ENCODE data around the gene DEAF1. TPM values are rescaled to one million over a fixed set of nuclear protein-coding genes. Genes with fewer than 3 reads are reported as not detected.

The DEAF1 gene
- polyA plus RNA-seq, 1 donor (not counting 4 experiments of a cell fraction or from before 2014, with no cell fraction given) = 8.1 TPM

GRCh38 chr11:623349-623869 lies 71.6 kb downstream of the DEAF1 start:
- Histone ChIP-seq H3K27ac (ENCODE audit: control insufficient read depth, insufficient read depth, low read length) (no peak overlapping the region), H3K36me3 (ENCODE audit: control insufficient read depth in 2 of 2, extremely low read depth in 1 of 2, insufficient read depth in 2 of 2, low read length in 2 of 2) (no peaks in the 10 kb centered on the region), H3K79me2 (ENCODE audit: control insufficient read depth, insufficient read depth, low read length) (no peaks in the 10 kb centered on the region), H3K9me3 (ENCODE audit: control insufficient read depth, low read depth, low read length) (no peaks in the 10 kb centered on the region), H3K4me3 (ENCODE audit: control insufficient read depth in 2 of 3, extremely low read depth in 1 of 3, insufficient read depth in 2 of 3, low read depth in 1 of 3, low read length in 3 of 3) (no peak overlapping the region), H3K4me2 (ENCODE audit: control insufficient read depth, extremely low read depth, insufficient read depth, low read depth, low read length) (no peak overlapping the region), H2AFZ (ENCODE audit: control insufficient read depth, low read length) (no peak overlapping the region), H3K27me3 (ENCODE audit: control insufficient read depth, extremely low read depth, insufficient read depth, low read length) (no peaks in the 10 kb centered on the region), H3K4me1 (ENCODE audit: control insufficient read depth, extremely low read depth, insufficient read depth, low read length) (no peaks in the 10 kb centered on the region), H4K20me1 (ENCODE audit: control insufficient read depth, extremely low read depth, insufficient read depth, low read length) (no peaks in the 10 kb centered on the region), H3K9me1 (ENCODE audit: control insufficient read depth, extremely low read depth, insufficient read depth, low read length) (no peaks in the 10 kb centered on the region), H3K9ac (ENCODE audit: control insufficient read depth, extremely low read depth, insufficient read depth, low read length) (no peak overlapping the region)
- TF ChIP-seq, protein P1, sequence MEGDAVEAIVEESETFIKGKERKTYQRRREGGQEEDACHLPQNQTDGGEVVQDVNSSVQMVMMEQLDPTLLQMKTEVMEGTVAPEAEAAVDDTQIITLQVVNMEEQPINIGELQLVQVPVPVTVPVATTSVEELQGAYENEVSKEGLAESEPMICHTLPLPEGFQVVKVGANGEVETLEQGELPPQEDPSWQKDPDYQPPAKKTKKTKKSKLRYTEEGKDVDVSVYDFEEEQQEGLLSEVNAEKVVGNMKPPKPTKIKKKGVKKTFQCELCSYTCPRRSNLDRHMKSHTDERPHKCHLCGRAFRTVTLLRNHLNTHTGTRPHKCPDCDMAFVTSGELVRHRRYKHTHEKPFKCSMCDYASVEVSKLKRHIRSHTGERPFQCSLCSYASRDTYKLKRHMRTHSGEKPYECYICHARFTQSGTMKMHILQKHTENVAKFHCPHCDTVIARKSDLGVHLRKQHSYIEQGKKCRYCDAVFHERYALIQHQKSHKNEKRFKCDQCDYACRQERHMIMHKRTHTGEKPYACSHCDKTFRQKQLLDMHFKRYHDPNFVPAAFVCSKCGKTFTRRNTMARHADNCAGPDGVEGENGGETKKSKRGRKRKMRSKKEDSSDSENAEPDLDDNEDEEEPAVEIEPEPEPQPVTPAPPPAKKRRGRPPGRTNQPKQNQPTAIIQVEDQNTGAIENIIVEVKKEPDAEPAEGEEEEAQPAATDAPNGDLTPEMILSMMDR (optimal IDR thresholded peaks at IDR 0.05 in 1 of 3, IDR thresholded peaks at IDR 0.05 in 1 of 3, conservative IDR thresholded peaks at IDR 0.05 in 1 of 3; ENCODE audit: extremely low read depth in 1 of 3, insufficient read depth in 2 of 3, low read length in 3 of 3) = no peak
- no peak for TF ChIP-seq EZH2 (IDR thresholded peaks at IDR 0.05; ENCODE audit: low read length)
- dilution Hi-C loops (cut with MboI; ENCODE audit: extremely low pct_ligation_motif_present, low sequenced_read_pairs) = no loop called here
- FAIRE-seq (no peak), DNase-seq (ENCODE audit: low read depth, low spot score) (no peak)

- no peaks in the 10 kb centered on the region for H3K9me1 ChIP-seq (ENCODE audit: control insufficient read depth, extremely low read depth, insufficient read depth, low read length)
- FAIRE-seq = no peak
- no peaks in the 10 kb centered on the region for H3K9me3 ChIP-seq (ENCODE audit: control insufficient read depth, low read depth, low read length)
- no peak overlapping the region for H3K4me2 ChIP-seq (ENCODE audit: control insufficient read depth, extremely low read depth, insufficient read depth, low read depth, low read length)
- no peaks in the 10 kb centered on the region for H4K20me1 ChIP-seq (ENCODE audit: control insufficient read depth, extremely low read depth, insufficient read depth, low read length)
- no peak overlapping the region for H3K27ac ChIP-seq (ENCODE audit: control insufficient read depth, insufficient read depth, low read length)
- no peak for DNase-seq (ENCODE audit: low read depth, low spot score)
- H3K36me3 ChIP-seq (ENCODE audit: control insufficient read depth in 2 of 2, extremely low read depth in 1 of 2, insufficient read depth in 2 of 2, low read length in 2 of 2) = no peaks in the 10 kb centered on the region
- no peak for TF ChIP-seq EZH2 (IDR thresholded peaks at IDR 0.05; ENCODE audit: low read length)
- TF ChIP-seq, protein P1 (optimal IDR thresholded peaks at IDR 0.05 in 1 of 3, IDR thresholded peaks at IDR 0.05 in 1 of 3, conservative IDR thresholded peaks at IDR 0.05 in 1 of 3; ENCODE audit: extremely low read depth in 1 of 3, insufficient read depth in 2 of 3, low read length in 3 of 3) = no peak
- dilution Hi-C loops (cut with MboI; ENCODE audit: extremely low pct_ligation_motif_present, low sequenced_read_pairs) = no loop called here
- H3K79me2 ChIP-seq (ENCODE audit: control insufficient read depth, insufficient read depth, low read length) = no peaks in the 10 kb centered on the region
- no peaks in the 10 kb centered on the region for H3K4me1 ChIP-seq (ENCODE audit: control insufficient read depth, extremely low read depth, insufficient read depth, low read length)
- no peak overlapping the region for H3K9ac ChIP-seq (ENCODE audit: control insufficient read depth, extremely low read depth, insufficient read depth, low read length)
- no peaks in the 10 kb centered on the region for H3K27me3 ChIP-seq (ENCODE audit: control insufficient read depth, extremely low read depth, insufficient read depth, low read length)
- no peak overlapping the region for H3K4me3 ChIP-seq (ENCODE audit: control insufficient read depth in 2 of 3, extremely low read depth in 1 of 3, insufficient read depth in 2 of 3, low read depth in 1 of 3, low read length in 3 of 3)
- no peak overlapping the region for H2AFZ ChIP-seq (ENCODE audit: control insufficient read depth, low read length)
Measured at GRCh38 chr11:621838-622237, 73.2 kb downstream of the DEAF1 start.

Data from keratinocyte (primary cell).